Measurements from ENCODE around the gene SYCN.
A peak's percentile ranks its signal among the peaks of the same experiment; 100 is the strongest.

SYCN gene

GRCh38 chr19:39240421-39240820 is 36.4 kb upstream of the SYCN start:
- H3K79me1 ChIP-seq (ENCODE audit: low read depth, low read length) = peaks cover 1% of the 10 kb centered on the region
- peaks cover 0 to 16% (median 0%) of the 10 kb centered on the region in 3 experiments for H3K27me3 ChIP-seq (ENCODE audit: control insufficient read depth in 3 of 3, insufficient read depth in 3 of 3, low read depth in 1 of 3, low read length in 3 of 3)
- no peak overlapping the region for H4K8ac ChIP-seq (ENCODE audit: low read depth, low read length)
- H3K4me3 ChIP-seq (ENCODE audit: low read length in 2 of 2) = no peak overlapping the region
- H2BK5ac ChIP-seq (ENCODE audit: low read length) = no peak overlapping the region
- H3K27ac ChIP-seq (replicated peaks; ENCODE audit: low read length) = no peak overlapping the region
- no peaks in the 10 kb centered on the region for H3K4me1 ChIP-seq (ENCODE audit: control insufficient read depth in 2 of 2, insufficient read depth in 1 of 2, low read depth in 1 of 2, low read length in 2 of 2)
- H3K18ac ChIP-seq (ENCODE audit: low read length) = no peak overlapping the region
- no peaks in the 10 kb centered on the region for H3K9me3 ChIP-seq (replicated peaks in 1 of 2; ENCODE audit: control insufficient read depth in 2 of 2, insufficient read depth in 1 of 2, low read depth in 1 of 2, low read length in 2 of 2)
- DNase-seq (ENCODE audit: low spot score) = no peak
- H2BK15ac ChIP-seq (ENCODE audit: low read length) = no peak overlapping the region
- no peak overlapping the region for H3K4me2 ChIP-seq (ENCODE audit: insufficient read depth, low read length, poor library complexity, severe bottlenecking)
- H3K23ac ChIP-seq (ENCODE audit: low read depth, low read length, poor library complexity) = no peak overlapping the region
- no peak overlapping the region for H3K9ac ChIP-seq (ENCODE audit: low read depth, low read length, poor library complexity)
- no peak overlapping the region for H2BK120ac ChIP-seq (ENCODE audit: low read depth, low read length)
- H2AK5ac ChIP-seq (ENCODE audit: low read depth, low read length) = no peak overlapping the region
- H2BK12ac ChIP-seq (ENCODE audit: low read length) = no peak overlapping the region
- WGBS, 2 donors (ENCODE audit: extremely low coverage in 2 of 2, insufficient read length in 2 of 2, insufficient replicate concordance in 1 of 2) = no CpG with 5 or more reads among the region's 7 CpGs
- H3K36me3 ChIP-seq (replicated peaks in 1 of 2; ENCODE audit: control insufficient read depth in 2 of 2, insufficient read depth in 2 of 2, low read length in 2 of 2) = no peaks in the 10 kb centered on the region
- H2AFZ ChIP-seq (ENCODE audit: low read length) = no peak overlapping the region
- no peak overlapping the region for H4K91ac ChIP-seq (ENCODE audit: low read depth, low read length, poor library complexity)
- no peak overlapping the region for H3K4ac ChIP-seq (ENCODE audit: low read length)
- no peak overlapping the region for H3K14ac ChIP-seq (ENCODE audit: low read length)

DNA sequence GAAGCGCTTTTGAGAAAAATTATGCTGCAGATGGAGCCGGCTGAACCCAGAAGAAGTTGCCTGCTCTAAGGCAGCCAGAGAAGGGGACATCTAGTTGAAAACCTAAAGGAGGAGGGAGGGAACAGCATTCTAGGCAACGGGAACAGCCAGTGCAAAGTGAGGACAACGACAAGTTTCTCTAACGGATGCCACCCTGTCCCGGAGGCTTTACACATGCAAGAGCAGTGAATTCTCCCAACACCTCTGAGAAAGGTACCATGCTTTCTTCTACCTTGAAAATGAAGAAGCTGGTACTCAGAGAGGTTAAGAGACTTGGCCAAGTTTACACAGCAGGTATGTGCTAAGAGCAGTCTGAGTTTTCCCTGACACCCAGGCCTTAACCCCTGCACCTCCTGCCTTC is 34.9 kb upstream of the SYCN start:
- Histone ChIP-seq H4K8ac (ENCODE audit: low read depth, low read length) (no peak overlapping the region), H3K36me3 (replicated peaks in 1 of 2; ENCODE audit: control insufficient read depth in 2 of 2, insufficient read depth in 2 of 2, low read length in 2 of 2) (no peaks in the 10 kb centered on the region)

DNA sequence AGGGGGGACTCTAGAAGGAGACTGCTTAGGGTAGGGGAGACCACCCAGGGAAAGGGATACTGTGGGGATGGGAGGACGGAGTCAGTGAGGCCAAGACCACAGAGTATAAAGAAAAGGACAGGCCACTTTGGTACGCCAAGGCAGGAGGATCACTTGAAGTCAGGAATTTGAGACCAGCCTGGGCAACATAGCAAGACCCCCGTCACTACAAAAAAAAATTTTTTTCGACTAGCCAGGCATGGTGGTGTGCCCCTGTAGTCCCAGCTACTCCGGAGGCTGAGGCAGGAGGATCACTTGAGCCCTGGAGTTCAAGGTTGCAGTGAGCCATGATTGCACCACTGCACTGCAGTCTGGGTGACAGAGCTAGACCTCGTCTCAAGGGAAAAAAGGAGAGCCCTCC is 34.1 kb upstream of the SYCN start:
- Histone ChIP-seq H3K23ac (ENCODE audit: low read depth, low read length, poor library complexity) (no peak overlapping the region), H2BK12ac (ENCODE audit: low read length) (no peak overlapping the region), H2AFZ (ENCODE audit: low read length) (no peak overlapping the region), H3K4ac (ENCODE audit: low read length) (no peak overlapping the region), H3K4me2 (ENCODE audit: insufficient read depth, low read length, poor library complexity, severe bottlenecking) (no peak overlapping the region), H2BK15ac (ENCODE audit: low read length) (no peak overlapping the region), H2AK5ac (ENCODE audit: low read depth, low read length) (no peak overlapping the region), H3K36me3 (replicated peaks in 1 of 2; ENCODE audit: control insufficient read depth in 2 of 2, insufficient read depth in 2 of 2, low read length in 2 of 2) (no peaks in the 10 kb centered on the region), H4K8ac (ENCODE audit: low read depth, low read length) (no peak overlapping the region), H3K9ac (ENCODE audit: low read depth, low read length, poor library complexity) (no peak overlapping the region), H3K18ac (ENCODE audit: low read length) (no peak overlapping the region), H3K4me1 (ENCODE audit: control insufficient read depth in 2 of 2, insufficient read depth in 1 of 2, low read depth in 1 of 2, low read length in 2 of 2) (no peaks in the 10 kb centered on the region), H3K14ac (ENCODE audit: low read length) (no peak overlapping the region), H3K9me3 (replicated peaks in 1 of 2; ENCODE audit: control insufficient read depth in 2 of 2, insufficient read depth in 1 of 2, low read depth in 1 of 2, low read length in 2 of 2) (no peaks in the 10 kb centered on the region), H3K27me3 (ENCODE audit: control insufficient read depth in 3 of 3, insufficient read depth in 3 of 3, low read depth in 1 of 3, low read length in 3 of 3) (peaks cover 0 to 17% (median 0%) of the 10 kb centered on the region in 3 experiments), H2BK120ac (ENCODE audit: low read depth, low read length) (no peak overlapping the region), H2BK5ac (ENCODE audit: low read length) (no peak overlapping the region), H3K27ac (replicated peaks; ENCODE audit: low read length) (no peak overlapping the region), H4K91ac (ENCODE audit: low read depth, low read length, poor library complexity) (no peak overlapping the region), H3K79me1 (ENCODE audit: low read depth, low read length) (peaks cover 1% of the 10 kb centered on the region), H3K4me3 (ENCODE audit: low read length in 2 of 2) (no peak overlapping the region)
- WGBS, 2 donors (ENCODE audit: extremely low coverage in 2 of 2, insufficient read length in 2 of 2, insufficient replicate concordance in 1 of 2) = no CpG with 5 or more reads among the region's 6 CpGs
- DNase-seq (ENCODE audit: low spot score) = no peak

More for the DNA sequence above, 34.9 kb upstream of the SYCN start:
- no peaks in the 10 kb centered on the region for H3K9me3 ChIP-seq (replicated peaks in 1 of 2; ENCODE audit: control insufficient read depth in 2 of 2, insufficient read depth in 1 of 2, low read depth in 1 of 2, low read length in 2 of 2)
- no peak overlapping the region for H2BK12ac ChIP-seq (ENCODE audit: low read length)
- no peak overlapping the region for H2BK120ac ChIP-seq (ENCODE audit: low read depth, low read length)
- H3K27me3 ChIP-seq (ENCODE audit: control insufficient read depth in 3 of 3, insufficient read depth in 3 of 3, low read depth in 1 of 3, low read length in 3 of 3) = peaks cover 0 to 19% (median 0%) of the 10 kb centered on the region in 3 experiments
- H2AFZ ChIP-seq (ENCODE audit: low read length) = no peak overlapping the region
- H3K4me1 ChIP-seq (ENCODE audit: control insufficient read depth in 2 of 2, insufficient read depth in 1 of 2, low read depth in 1 of 2, low read length in 2 of 2) = no peaks in the 10 kb centered on the region
- H2BK15ac ChIP-seq (ENCODE audit: low read length) = no peak overlapping the region
- no peak overlapping the region for H3K4me3 ChIP-seq (ENCODE audit: low read length in 2 of 2)
- H3K14ac ChIP-seq (ENCODE audit: low read length) = no peak overlapping the region
- no peak for DNase-seq (ENCODE audit: low spot score)
- H3K4me2 ChIP-seq (ENCODE audit: insufficient read depth, low read length, poor library complexity, severe bottlenecking) = no peak overlapping the region
- H4K91ac ChIP-seq (ENCODE audit: low read depth, low read length, poor library complexity) = no peak overlapping the region
- no peak overlapping the region for H3K4ac ChIP-seq (ENCODE audit: low read length)
- H3K18ac ChIP-seq (ENCODE audit: low read length) = no peak overlapping the region
- H2AK5ac ChIP-seq (ENCODE audit: low read depth, low read length) = no peak overlapping the region
- no peak overlapping the region for H3K27ac ChIP-seq (replicated peaks; ENCODE audit: low read length)
- no peak overlapping the region for H2BK5ac ChIP-seq (ENCODE audit: low read length)
- H3K9ac ChIP-seq (ENCODE audit: low read depth, low read length, poor library complexity) = no peak overlapping the region
- peaks cover 1% of the 10 kb centered on the region for H3K79me1 ChIP-seq (ENCODE audit: low read depth, low read length)
- H3K23ac ChIP-seq (ENCODE audit: low read depth, low read length, poor library complexity) = no peak overlapping the region
- WGBS, 2 donors (ENCODE audit: extremely low coverage in 2 of 2, insufficient read length in 2 of 2, insufficient replicate concordance in 1 of 2) = no CpG with 5 or more reads among the region's 6 CpGs

DNA sequence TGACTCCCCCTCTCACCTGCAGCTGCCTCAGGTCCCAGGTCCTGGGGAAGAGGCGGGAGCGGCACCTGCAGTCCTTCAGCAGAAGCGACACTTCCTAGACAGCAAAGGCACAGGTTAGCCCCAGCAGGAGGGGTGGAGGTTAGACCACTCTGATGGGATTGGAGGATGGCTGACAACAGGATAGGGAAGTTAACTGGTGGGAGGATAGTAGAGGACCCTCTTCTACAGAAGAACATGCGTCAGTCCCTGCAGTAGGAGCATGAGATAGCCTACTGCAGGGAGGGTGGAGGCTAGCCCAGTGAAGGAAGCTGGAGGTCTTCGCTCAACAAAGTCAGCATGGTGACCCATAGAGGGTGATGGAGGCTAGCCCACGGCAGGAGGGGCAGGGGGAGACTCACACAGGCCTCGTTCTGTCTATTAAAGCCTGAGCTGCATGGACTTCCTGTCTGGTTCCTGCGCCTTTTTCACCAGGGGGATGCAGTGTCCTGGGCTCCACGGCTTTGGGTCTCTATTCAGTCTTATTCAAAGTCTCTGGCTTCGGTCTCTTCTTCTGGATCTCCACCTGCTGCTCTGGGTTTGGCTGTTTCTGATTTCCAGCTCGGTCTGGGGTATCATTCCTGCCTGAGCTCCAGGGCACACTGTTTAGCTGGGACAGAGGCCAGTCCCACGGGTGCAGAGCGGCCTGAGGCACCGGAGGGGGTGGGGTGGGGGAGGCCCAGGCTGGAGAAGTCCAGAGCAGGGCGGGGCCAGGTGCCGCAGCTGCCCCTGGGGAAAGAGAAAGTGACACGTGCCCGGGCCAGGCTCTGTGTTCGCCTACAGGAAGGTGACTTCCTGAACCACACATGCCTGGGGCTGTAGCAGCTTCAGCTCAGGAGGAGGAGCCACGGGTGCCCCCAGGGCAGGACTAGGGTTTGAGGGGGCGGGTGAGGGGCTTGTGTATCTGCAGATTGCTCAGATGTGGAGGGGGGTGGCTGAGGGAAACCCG is 33.4 kb upstream of the SYCN start:
- WGBS, 2 donors (ENCODE audit: extremely low coverage in 2 of 2, insufficient read length in 2 of 2, insufficient replicate concordance in 1 of 2) = no CpG with 5 or more reads among the region's 22 CpGs
- H3K23ac ChIP-seq (ENCODE audit: low read depth, low read length, poor library complexity) = no peak overlapping the region
- peaks cover 0 to 15% (median 0%) of the 10 kb centered on the region in 3 experiments for H3K27me3 ChIP-seq (ENCODE audit: control insufficient read depth in 3 of 3, insufficient read depth in 3 of 3, low read depth in 1 of 3, low read length in 3 of 3)

More for the DNA sequence above, 33.4 kb upstream of the SYCN start:
- Histone ChIP-seq H3K4me3 (ENCODE audit: low read length in 2 of 2) (no peak overlapping the region), H3K36me3 (replicated peaks in 1 of 2; ENCODE audit: control insufficient read depth in 2 of 2, insufficient read depth in 2 of 2, low read length in 2 of 2) (no peaks in the 10 kb centered on the region), H2BK120ac (ENCODE audit: low read depth, low read length) (no peak overlapping the region), H3K4ac (ENCODE audit: low read length) (no peak overlapping the region), H3K4me1 (ENCODE audit: control insufficient read depth in 2 of 2, insufficient read depth in 1 of 2, low read depth in 1 of 2, low read length in 2 of 2) (no peaks in the 10 kb centered on the region), H2AFZ (ENCODE audit: low read length) (peak overlapping the region; percentile 66), H3K79me1 (ENCODE audit: low read depth, low read length) (peaks cover 1% of the 10 kb centered on the region), H4K91ac (ENCODE audit: low read depth, low read length, poor library complexity) (no peak overlapping the region), H3K9me3 (replicated peaks in 1 of 2; ENCODE audit: control insufficient read depth in 2 of 2, insufficient read depth in 1 of 2, low read depth in 1 of 2, low read length in 2 of 2) (no peaks in the 10 kb centered on the region), H2BK5ac (ENCODE audit: low read length) (no peak overlapping the region), H3K9ac (ENCODE audit: low read depth, low read length, poor library complexity) (no peak overlapping the region), H2BK12ac (ENCODE audit: low read length) (no peak overlapping the region), H3K27ac (replicated peaks; ENCODE audit: low read length) (no peak overlapping the region), H3K4me2 (ENCODE audit: insufficient read depth, low read length, poor library complexity, severe bottlenecking) (no peak overlapping the region), H4K8ac (ENCODE audit: low read depth, low read length) (no peak overlapping the region), H2AK5ac (ENCODE audit: low read depth, low read length) (no peak overlapping the region), H2BK15ac (ENCODE audit: low read length) (no peak overlapping the region), H3K18ac (ENCODE audit: low read length) (peak overlapping the region; percentile 48), H3K14ac (ENCODE audit: low read length) (no peak overlapping the region)
- no peak for DNase-seq (ENCODE audit: low spot score)
